Nephron progenitor cell (in vitro differentiated cells): Measurements from ENCODE around the gene HLCS.

Experiments
- DNase-seq: peaks from one replicate; pipeline ENCODE4 v3.0.0; 2021
- H3K27ac Mint-ChIP-seq: 2 replicates; pipeline ENCODE4 v1.8.0; 2021; ENCODE audit warnings: mild to moderate bottlenecking, moderate library complexity, mixed read lengths
- H3K27me3 Mint-ChIP-seq: 2 replicates; pipeline ENCODE4 v1.8.0; 2021; ENCODE audit warnings: mild to moderate bottlenecking, low read depth, mixed read lengths; ENCODE audit not compliant: poor library complexity
- H3K36me3 Mint-ChIP-seq: 2 replicates; pipeline ENCODE4 v1.8.0; 2021; ENCODE audit warnings: low read depth, mixed read lengths
- H3K4me1 Mint-ChIP-seq: 2 replicates; pipeline ENCODE4 v1.8.0; 2021; ENCODE audit warnings: mixed read lengths
- H3K4me3 Mint-ChIP-seq: 2 replicates; pipeline ENCODE4 v1.8.0; 2021; ENCODE audit warnings: mild to moderate bottlenecking, moderate library complexity, mixed read lengths
- H3K9me3 Mint-ChIP-seq: 2 replicates; pipeline ENCODE4 v1.8.0; 2021; ENCODE audit warnings: mild to moderate bottlenecking, moderate library complexity, mixed read lengths
- CTCF ChIP-seq: fragments of 200-600 bp; sonication (generic); IDR thresholded peaks from 2 replicates; pipeline ENCODE4 v1.5.0; 2021; ENCODE audit warnings: antibody characterized with exemption

HLCS gene

GRCh38 chr21:36723371-36723881 is 243.0 kb downstream of the HLCS start:
- Mint-ChIP-seq H3K4me1 (peaks cover 29% of the 10 kb centered on the region), H3K9me3 (no peaks in the 10 kb centered on the region), H3K27ac (no peak overlapping the region), H3K36me3 (no peaks in the 10 kb centered on the region), H3K4me3 (no peak overlapping the region), H3K27me3 (peaks cover 20% of the 10 kb centered on the region)
- DNase-seq = no peak
- TF ChIP-seq CTCF = no peak

- Mint-ChIP-seq H3K4me1 (peaks cover 29% of the 10 kb centered on the region), H3K9me3 (no peaks in the 10 kb centered on the region), H3K4me3 (no peak overlapping the region), H3K36me3 (no peaks in the 10 kb centered on the region), H3K27me3 (peaks cover 20% of the 10 kb centered on the region), H3K27ac (no peak overlapping the region)
- DNase-seq = no peak
- TF ChIP-seq CTCF = no peak
These were observed 243.8 kb downstream of the HLCS start for GRCh38 chr21:36722370-36723368.

GRCh38 chr21:36721817-36722216 is 244.7 kb downstream of the HLCS start:
- no peak overlapping the region for H3K4me3 Mint-ChIP-seq
- no peaks in the 10 kb centered on the region for H3K9me3 Mint-ChIP-seq
- no peak overlapping the region for H3K27ac Mint-ChIP-seq
- peaks cover 17% of the 10 kb centered on the region for H3K27me3 Mint-ChIP-seq
- TF ChIP-seq CTCF = no peak
- peaks cover 27% of the 10 kb centered on the region for H3K4me1 Mint-ChIP-seq
- no peak for DNase-seq
- H3K36me3 Mint-ChIP-seq = no peaks in the 10 kb centered on the region

- Mint-ChIP-seq H3K27me3 (peaks cover 29% of the 10 kb centered on the region), H3K27ac (no peak overlapping the region), H3K4me1 (peaks cover 39% of the 10 kb centered on the region), H3K4me3 (no peak overlapping the region), H3K36me3 (no peaks in the 10 kb centered on the region), H3K9me3 (no peaks in the 10 kb centered on the region)
- no peak for DNase-seq
- no peak for TF ChIP-seq CTCF
These were observed 246.9 kb downstream of the HLCS start for GRCh38 chr21:36719614-36720013.

- Mint-ChIP-seq H3K4me3 (no peak overlapping the region), H3K4me1 (peaks cover 39% of the 10 kb centered on the region), H3K9me3 (no peaks in the 10 kb centered on the region), H3K27me3 (peaks cover 31% of the 10 kb centered on the region), H3K36me3 (no peaks in the 10 kb centered on the region), H3K27ac (no peak overlapping the region)
- no peak for TF ChIP-seq CTCF
- DNase-seq = no peak
These were observed 247.4 kb downstream of the HLCS start for GRCh38 chr21:36718951-36719501.
